Osteocyte (in vitro differentiated cells): Measurements from ENCODE around the gene GLYR1. TPM values are rescaled to one million over a fixed set of nuclear protein-coding genes. Genes with fewer than 3 reads are reported as not detected.

Experiments
- DNase-seq: peaks from one replicate; pipeline ENCODE4 v3.0.0; 2021; ENCODE audit warnings: mixed read lengths; ENCODE audit not compliant: unreplicated experiment; ENCODE audit errors: extremely low spot score
- H3K27ac Mint-ChIP-seq: one replicate; pipeline ENCODE4 v1.8.0; 2021; ENCODE audit warnings: mild to moderate bottlenecking, mixed read lengths; ENCODE audit not compliant: unreplicated experiment
- H3K27me3 Mint-ChIP-seq: one replicate; pipeline ENCODE4 v1.8.0; 2021; ENCODE audit warnings: mixed read lengths; ENCODE audit not compliant: unreplicated experiment
- H3K36me3 Mint-ChIP-seq: one replicate; pipeline ENCODE4 v1.8.0; 2021; ENCODE audit warnings: mixed read lengths; ENCODE audit not compliant: unreplicated experiment
- H3K4me1 Mint-ChIP-seq: one replicate; pipeline ENCODE4 v1.8.0; 2021; ENCODE audit warnings: mixed read lengths; ENCODE audit not compliant: unreplicated experiment
- H3K4me3 Mint-ChIP-seq: one replicate; pipeline ENCODE4 v1.8.0; 2021; ENCODE audit warnings: mild to moderate bottlenecking, moderate library complexity, mixed read lengths; ENCODE audit not compliant: unreplicated experiment
- H3K9me3 Mint-ChIP-seq: one replicate; pipeline ENCODE4 v1.8.0; 2021; ENCODE audit warnings: mixed read lengths; ENCODE audit not compliant: unreplicated experiment
- total RNA-seq: library from RNA; stranded (reverse); gene quantifications from 2 replicates; pipeline ENCODE4 v1.2.1, GENCODE V29; 2021
- TF ChIP-seq, protein P1 (sequence below): fragments of 200-600 bp; sonication (generic); IDR thresholded peaks from 2 replicates; pipeline ENCODE4 v1.5.0; 2021; ENCODE audit warnings: antibody characterized with exemption, mild to moderate bottlenecking, moderate library complexity

GLYR1 gene
- total RNA-seq, 1 donor from 2014 or later: 76.9 TPM

DNA sequence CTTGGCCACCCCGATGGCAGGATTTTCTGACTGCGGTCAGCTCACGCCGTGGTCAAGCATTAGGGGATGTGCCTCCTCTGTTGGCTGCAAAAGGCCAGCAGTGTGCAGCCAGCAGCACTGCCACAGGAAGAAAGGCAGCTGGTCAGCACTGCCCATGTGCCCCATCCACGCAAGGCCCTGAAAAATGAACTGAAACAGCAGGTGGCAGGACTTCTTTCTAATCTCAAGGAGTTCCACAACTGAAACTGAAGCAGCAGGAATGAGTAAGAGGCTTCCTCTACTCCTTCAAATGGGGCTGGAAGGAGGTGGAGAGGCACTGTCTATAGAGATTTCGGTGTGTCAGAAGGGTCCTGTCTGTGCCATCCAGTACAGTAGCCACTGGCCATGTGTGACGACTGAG, 83.3 kb downstream of the GLYR1 start:
- Mint-ChIP-seq H3K4me1 (peaks cover 22% of the 10 kb centered on the region), H3K9me3 (no peaks in the 10 kb centered on the region), H3K36me3 (peaks cover 27% of the 10 kb centered on the region), H3K27me3 (no peaks in the 10 kb centered on the region), H3K27ac (no peak overlapping the region), H3K4me3 (no peak overlapping the region)
- TF ChIP-seq, protein P1, sequence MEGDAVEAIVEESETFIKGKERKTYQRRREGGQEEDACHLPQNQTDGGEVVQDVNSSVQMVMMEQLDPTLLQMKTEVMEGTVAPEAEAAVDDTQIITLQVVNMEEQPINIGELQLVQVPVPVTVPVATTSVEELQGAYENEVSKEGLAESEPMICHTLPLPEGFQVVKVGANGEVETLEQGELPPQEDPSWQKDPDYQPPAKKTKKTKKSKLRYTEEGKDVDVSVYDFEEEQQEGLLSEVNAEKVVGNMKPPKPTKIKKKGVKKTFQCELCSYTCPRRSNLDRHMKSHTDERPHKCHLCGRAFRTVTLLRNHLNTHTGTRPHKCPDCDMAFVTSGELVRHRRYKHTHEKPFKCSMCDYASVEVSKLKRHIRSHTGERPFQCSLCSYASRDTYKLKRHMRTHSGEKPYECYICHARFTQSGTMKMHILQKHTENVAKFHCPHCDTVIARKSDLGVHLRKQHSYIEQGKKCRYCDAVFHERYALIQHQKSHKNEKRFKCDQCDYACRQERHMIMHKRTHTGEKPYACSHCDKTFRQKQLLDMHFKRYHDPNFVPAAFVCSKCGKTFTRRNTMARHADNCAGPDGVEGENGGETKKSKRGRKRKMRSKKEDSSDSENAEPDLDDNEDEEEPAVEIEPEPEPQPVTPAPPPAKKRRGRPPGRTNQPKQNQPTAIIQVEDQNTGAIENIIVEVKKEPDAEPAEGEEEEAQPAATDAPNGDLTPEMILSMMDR: no peak
- no peak for DNase-seq

DNA sequence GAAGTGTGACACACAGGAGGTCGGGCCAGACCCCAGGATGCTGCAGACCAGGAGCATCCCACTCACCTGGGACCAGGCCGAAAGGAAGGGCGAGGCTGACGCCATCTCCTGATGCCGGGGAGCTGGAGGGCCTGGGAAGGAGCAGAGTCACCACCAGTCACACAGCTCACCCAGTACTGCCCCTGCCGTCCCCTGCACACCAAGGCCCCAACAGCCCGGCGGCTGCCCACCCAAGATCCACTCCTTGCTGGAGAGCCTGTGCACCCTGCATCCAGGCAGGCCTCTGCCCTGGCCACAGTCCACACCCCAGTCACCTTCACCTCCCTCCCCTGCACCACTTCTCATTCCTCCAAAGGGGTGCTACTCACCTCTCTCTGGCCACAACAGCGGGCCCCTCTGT, 84.9 kb downstream of the GLYR1 start:
- no peak for DNase-seq
- H3K27ac Mint-ChIP-seq: no peak overlapping the region
- peaks cover 33% of the 10 kb centered on the region for H3K36me3 Mint-ChIP-seq
- H3K4me3 Mint-ChIP-seq: no peak overlapping the region
- H3K9me3 Mint-ChIP-seq: no peaks in the 10 kb centered on the region
- H3K27me3 Mint-ChIP-seq: no peaks in the 10 kb centered on the region
- TF ChIP-seq, protein P1: no peak
- peaks cover 10% of the 10 kb centered on the region for H3K4me1 Mint-ChIP-seq

DNA sequence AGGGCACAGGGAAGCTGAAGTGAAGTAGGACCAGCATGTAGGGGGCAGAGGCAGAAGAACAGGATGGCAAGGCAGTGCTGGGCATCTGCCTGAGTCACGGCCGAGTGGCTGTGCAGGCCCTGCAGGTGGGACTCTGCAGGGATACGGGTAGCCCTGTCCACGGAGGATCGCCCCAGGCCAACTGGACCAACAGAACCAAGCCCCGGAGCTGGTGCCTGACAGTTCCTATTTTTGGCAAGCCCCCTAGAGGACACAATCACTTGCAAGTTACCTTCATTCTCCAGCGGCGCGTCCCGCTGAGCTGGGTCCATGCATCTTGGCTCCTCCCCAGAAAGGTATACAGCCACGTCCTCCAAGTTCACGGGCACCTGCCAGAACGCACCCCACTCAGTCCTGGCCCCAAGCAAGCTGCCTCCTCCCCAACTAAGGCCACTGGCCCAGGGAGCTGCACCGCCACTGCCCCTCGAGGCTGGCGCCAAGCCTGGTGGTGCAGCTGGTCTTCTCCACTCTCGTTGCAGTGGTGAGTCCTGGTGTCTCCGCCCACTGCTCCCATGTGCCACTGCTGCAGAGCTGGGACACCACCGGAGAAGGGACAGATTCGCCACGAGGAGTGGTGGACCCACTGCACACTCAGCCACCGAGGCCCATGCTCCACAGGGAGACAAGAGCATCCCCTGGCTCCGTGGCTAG, 86.7 kb downstream of the GLYR1 start:
- TF ChIP-seq, protein P1: no peak
- peaks cover 40% of the 10 kb centered on the region for H3K36me3 Mint-ChIP-seq
- H3K9me3 Mint-ChIP-seq: no peaks in the 10 kb centered on the region
- H3K27ac Mint-ChIP-seq: no peak overlapping the region
- no peak overlapping the region for H3K4me3 Mint-ChIP-seq
- no peak for DNase-seq
- no peaks in the 10 kb centered on the region for H3K27me3 Mint-ChIP-seq
- H3K4me1 Mint-ChIP-seq: no peaks in the 10 kb centered on the region

DNA sequence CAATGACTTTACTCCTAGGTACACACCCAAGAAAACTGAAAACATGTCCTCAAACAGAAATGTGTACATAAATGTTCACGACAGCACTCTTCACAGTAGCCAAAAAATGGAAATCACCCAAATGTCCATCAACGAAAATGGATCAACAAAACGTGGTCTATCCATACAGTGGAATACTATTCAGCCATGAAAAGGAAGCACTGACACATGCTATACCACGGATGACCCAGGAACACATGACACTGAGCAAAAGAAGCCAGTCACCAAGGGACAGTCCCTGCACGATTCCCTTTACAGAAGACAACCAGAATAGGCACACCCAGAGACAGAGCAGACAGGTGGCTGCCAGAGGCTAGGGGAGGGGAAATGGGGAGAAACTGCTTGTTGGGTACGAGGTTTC, 91.4 kb downstream of the GLYR1 start:
- TF ChIP-seq, protein P1: no peak
- Mint-ChIP-seq H3K27me3 (no peaks in the 10 kb centered on the region), H3K36me3 (peaks cover 37% of the 10 kb centered on the region), H3K4me1 (no peaks in the 10 kb centered on the region), H3K9me3 (no peaks in the 10 kb centered on the region), H3K4me3 (no peak overlapping the region), H3K27ac (no peak overlapping the region)
- DNase-seq: no peak

DNA sequence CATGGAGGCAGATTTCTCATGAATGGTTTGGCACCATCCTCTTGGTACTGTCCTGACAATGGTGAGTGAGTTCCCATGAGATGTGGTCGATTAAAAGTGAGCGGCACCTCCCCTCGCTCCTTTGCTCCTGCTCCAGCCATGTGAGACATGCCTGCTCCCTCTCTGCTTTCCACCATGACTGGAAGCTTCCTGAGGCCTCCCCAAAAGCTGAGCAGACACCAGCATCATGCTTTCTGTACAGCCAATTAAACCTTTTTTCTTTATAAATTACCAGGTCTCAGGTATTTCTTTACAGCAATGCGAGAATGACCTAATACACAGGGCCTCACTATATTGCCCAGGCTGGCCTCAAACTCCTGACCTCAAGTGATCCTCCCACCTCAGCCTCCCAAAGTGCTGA, 92.2 kb downstream of the GLYR1 start:
- TF ChIP-seq, protein P1: no peak
- Mint-ChIP-seq H3K27me3 (no peaks in the 10 kb centered on the region), H3K27ac (no peak overlapping the region), H3K4me1 (no peaks in the 10 kb centered on the region), H3K4me3 (no peak overlapping the region), H3K36me3 (peaks cover 32% of the 10 kb centered on the region), H3K9me3 (no peaks in the 10 kb centered on the region)
- DNase-seq: no peak
